Parathyroid adenoma (tissue), 2 donors: ENCODE results near the gene VEPH1.

Experiments
- H2AFZ ChIP-seq: fragments of 300-600 bp; sonication (generic); one replicate; pipeline ENCODE4 v1.7.0; 2017; ENCODE audit warnings: antibody characterized with exemption, mild to moderate bottlenecking
- H3K27ac ChIP-seq: fragments of 300-600 bp; sonication (generic); one replicate; pipeline ENCODE4 v1.7.0; 2017
- H3K27me3 ChIP-seq: fragments of 300-600 bp; sonication (generic); one replicate; pipeline ENCODE4 v1.7.0; 2017; ENCODE audit warnings: low read length; ENCODE audit not compliant: control insufficient read depth, insufficient read depth
- H3K36me3 ChIP-seq: fragments of 300-600 bp; sonication (generic); one replicate; pipeline ENCODE4 v1.7.0; 2017; ENCODE audit warnings: low read length; ENCODE audit not compliant: control insufficient read depth, insufficient read depth
- H3K4me1 ChIP-seq: fragments of 300-600 bp; sonication (generic); one replicate; pipeline ENCODE4 v1.7.0; 2017; ENCODE audit warnings: control low read depth
- H3K4me2 ChIP-seq: fragments of 300-600 bp; sonication (generic); one replicate; pipeline ENCODE4 v1.7.0; 2017; ENCODE audit warnings: low read length
- H3K4me3 ChIP-seq: fragments of 300-600 bp; sonication (generic); one replicate; pipeline ENCODE4 v1.7.0; 2017; ENCODE audit warnings: low read depth, low read length
- H3K79me2 ChIP-seq: fragments of 300-600 bp; sonication (generic); one replicate; pipeline ENCODE4 v1.7.0; 2017; ENCODE audit warnings: control low read depth
- H3K9ac ChIP-seq: fragments of 300-600 bp; sonication (generic); one replicate; pipeline ENCODE4 v1.7.0; 2017; ENCODE audit warnings: mild to moderate bottlenecking
- H3K9me3 ChIP-seq: fragments of 300-600 bp; sonication (generic); one replicate; pipeline ENCODE4 v1.7.0; 2017; ENCODE audit warnings: low read length; ENCODE audit not compliant: control insufficient read depth
- TF ChIP-seq, protein P1 (sequence below): fragments of 300-600 bp; sonication (generic); IDR thresholded peaks from one replicate; pipeline ENCODE4 v1.7.0; 2017; ENCODE audit warnings: antibody characterized with exemption, mild to moderate bottlenecking
- donor health status: primary hyperparathyroidism.

VEPH1 gene

DNA sequence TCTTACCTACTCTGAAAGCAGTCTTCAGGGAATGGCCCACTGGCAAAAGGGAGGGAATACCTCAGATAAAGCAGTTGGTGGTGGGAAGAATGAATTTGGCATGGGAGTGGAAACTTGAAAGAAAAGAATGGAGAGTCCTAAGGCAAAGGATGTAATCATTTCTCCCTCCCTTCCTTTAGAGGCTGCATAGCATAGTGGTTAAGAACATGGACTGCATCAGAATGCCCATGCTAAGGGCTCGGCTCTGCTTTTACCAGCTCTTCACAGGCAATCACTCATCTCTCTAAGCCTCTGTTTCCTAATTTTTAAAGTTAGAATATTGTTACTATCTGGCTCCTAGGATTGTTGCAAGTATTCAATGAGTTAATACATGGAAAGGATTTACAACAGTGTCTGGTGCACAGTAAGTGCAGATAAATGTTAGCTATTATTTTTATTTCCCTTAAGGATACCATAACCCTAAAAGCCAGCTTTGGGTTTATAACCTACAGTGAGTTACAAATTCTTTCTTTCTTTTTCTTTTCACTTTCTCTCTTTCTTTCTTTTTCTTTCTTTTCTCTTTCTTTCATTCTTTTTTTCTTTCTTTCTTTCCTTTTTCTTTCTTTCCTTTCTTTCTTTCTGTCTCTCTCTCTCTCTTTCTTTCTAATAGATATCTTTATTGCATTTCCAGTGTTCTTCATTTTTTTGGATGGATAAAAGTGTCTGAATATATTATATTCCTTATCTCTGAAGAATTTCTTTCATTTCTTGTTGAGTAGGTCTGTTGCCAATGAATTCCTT is 23.6 kb downstream of the VEPH1 start:
- H3K27me3 ChIP-seq, result no peaks in the 10 kb centered on the region
- no peak overlapping the region for H3K4me2 ChIP-seq
- H3K4me1 ChIP-seq, result no peaks in the 10 kb centered on the region
- no peaks in the 10 kb centered on the region for H3K36me3 ChIP-seq
- H3K9me3 ChIP-seq, result no peaks in the 10 kb centered on the region
- H3K4me3 ChIP-seq, result no peak overlapping the region
- no peak overlapping the region for H2AFZ ChIP-seq
- no peak overlapping the region for H3K9ac ChIP-seq
- no peaks in the 10 kb centered on the region for H3K79me2 ChIP-seq
- TF ChIP-seq, protein P1, sequence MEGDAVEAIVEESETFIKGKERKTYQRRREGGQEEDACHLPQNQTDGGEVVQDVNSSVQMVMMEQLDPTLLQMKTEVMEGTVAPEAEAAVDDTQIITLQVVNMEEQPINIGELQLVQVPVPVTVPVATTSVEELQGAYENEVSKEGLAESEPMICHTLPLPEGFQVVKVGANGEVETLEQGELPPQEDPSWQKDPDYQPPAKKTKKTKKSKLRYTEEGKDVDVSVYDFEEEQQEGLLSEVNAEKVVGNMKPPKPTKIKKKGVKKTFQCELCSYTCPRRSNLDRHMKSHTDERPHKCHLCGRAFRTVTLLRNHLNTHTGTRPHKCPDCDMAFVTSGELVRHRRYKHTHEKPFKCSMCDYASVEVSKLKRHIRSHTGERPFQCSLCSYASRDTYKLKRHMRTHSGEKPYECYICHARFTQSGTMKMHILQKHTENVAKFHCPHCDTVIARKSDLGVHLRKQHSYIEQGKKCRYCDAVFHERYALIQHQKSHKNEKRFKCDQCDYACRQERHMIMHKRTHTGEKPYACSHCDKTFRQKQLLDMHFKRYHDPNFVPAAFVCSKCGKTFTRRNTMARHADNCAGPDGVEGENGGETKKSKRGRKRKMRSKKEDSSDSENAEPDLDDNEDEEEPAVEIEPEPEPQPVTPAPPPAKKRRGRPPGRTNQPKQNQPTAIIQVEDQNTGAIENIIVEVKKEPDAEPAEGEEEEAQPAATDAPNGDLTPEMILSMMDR, result no peak
- H3K27ac ChIP-seq, result no peak overlapping the region

DNA sequence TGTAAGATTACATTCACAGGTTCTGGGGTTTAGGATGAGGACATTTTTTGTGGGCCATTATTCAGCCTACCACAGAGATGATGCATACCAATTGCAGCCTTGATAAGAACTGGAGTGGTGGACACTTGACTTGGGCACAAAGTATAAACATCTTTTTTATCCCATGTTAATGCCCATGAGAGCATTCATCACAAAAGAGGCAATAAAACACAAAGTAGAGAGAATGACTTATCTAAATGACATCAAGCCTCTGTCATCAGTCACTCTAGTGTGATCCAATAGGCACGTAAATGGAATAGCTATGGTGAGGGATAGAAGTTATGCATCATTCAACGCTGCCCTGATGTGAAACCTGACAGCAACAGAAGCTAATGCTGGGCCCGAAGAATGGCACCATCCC is 25.8 kb downstream of the VEPH1 start:
- Histone ChIP-seq H2AFZ (no peak overlapping the region), H3K27ac (no peak overlapping the region), H3K27me3 (no peaks in the 10 kb centered on the region), H3K4me2 (no peak overlapping the region), H3K36me3 (no peaks in the 10 kb centered on the region), H3K9ac (no peak overlapping the region), H3K4me3 (no peak overlapping the region), H3K79me2 (no peaks in the 10 kb centered on the region), H3K9me3 (no peaks in the 10 kb centered on the region), H3K4me1 (no peaks in the 10 kb centered on the region)
- TF ChIP-seq, protein P1, result no peak

- H3K36me3 ChIP-seq, result no peaks in the 10 kb centered on the region
- H3K4me2 ChIP-seq, result no peak overlapping the region
- no peaks in the 10 kb centered on the region for H3K4me1 ChIP-seq
- H3K9ac ChIP-seq, result no peak overlapping the region
- H3K27me3 ChIP-seq, result no peaks in the 10 kb centered on the region
- H3K9me3 ChIP-seq, result no peaks in the 10 kb centered on the region
- TF ChIP-seq, protein P1, result no peak
- no peak overlapping the region for H3K27ac ChIP-seq
- no peak overlapping the region for H2AFZ ChIP-seq
- no peaks in the 10 kb centered on the region for H3K79me2 ChIP-seq
- no peak overlapping the region for H3K4me3 ChIP-seq
Measured at GRCh38 chr3:157475921-157476414, 27.2 kb downstream of the VEPH1 start.

GRCh38 chr3:157472648-157473047 is 30.6 kb downstream of the VEPH1 start:
- no peaks in the 10 kb centered on the region for H3K27me3 ChIP-seq
- H3K4me2 ChIP-seq, result no peak overlapping the region
- TF ChIP-seq, protein P1, result no peak
- no peaks in the 10 kb centered on the region for H3K36me3 ChIP-seq
- H3K4me3 ChIP-seq, result no peak overlapping the region
- H2AFZ ChIP-seq, result no peak overlapping the region
- H3K4me1 ChIP-seq, result no peaks in the 10 kb centered on the region
- no peak overlapping the region for H3K9ac ChIP-seq
- H3K9me3 ChIP-seq, result no peaks in the 10 kb centered on the region
- H3K27ac ChIP-seq, result no peak overlapping the region
- no peaks in the 10 kb centered on the region for H3K79me2 ChIP-seq

DNA sequence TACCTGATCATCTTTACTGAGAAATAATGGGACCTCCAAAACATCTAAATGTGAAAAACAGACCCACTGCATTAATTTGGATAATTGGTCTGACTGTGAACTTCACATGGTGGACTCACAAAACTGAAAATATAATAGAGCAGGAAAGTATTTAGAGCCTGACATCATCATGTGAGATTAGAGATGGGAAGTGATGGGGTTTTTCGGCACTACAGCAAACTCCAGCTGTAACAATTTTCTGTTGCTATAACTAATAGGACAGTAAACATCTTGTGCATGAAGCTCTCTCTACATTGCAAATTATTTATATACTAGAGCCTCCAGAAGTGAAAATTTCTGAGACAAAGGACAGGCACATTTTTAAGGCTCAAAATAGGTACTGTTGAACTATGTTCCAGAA is 32.2 kb downstream of the VEPH1 start:
- Histone ChIP-seq H3K9me3 (no peaks in the 10 kb centered on the region), H3K4me2 (no peak overlapping the region)

More for the DNA sequence above, 32.2 kb downstream of the VEPH1 start:
- Histone ChIP-seq H3K79me2 (no peaks in the 10 kb centered on the region), H3K36me3 (no peaks in the 10 kb centered on the region), H3K27me3 (no peaks in the 10 kb centered on the region), H3K4me1 (no peaks in the 10 kb centered on the region), H2AFZ (no peak overlapping the region), H3K9ac (no peak overlapping the region), H3K4me3 (no peak overlapping the region), H3K27ac (no peak overlapping the region)
- TF ChIP-seq, protein P1, result no peak
